ENCODE results near the gene GDF7. TPM values are rescaled to one million over a fixed set of nuclear protein-coding genes. Genes with fewer than 3 reads are reported as not detected.
A peak's percentile ranks its signal among the peaks of the same experiment; 100 is the strongest.

The GDF7 gene
- total RNA-seq, 1 experiment from 2014 or later = 0.02 TPM

DNA sequence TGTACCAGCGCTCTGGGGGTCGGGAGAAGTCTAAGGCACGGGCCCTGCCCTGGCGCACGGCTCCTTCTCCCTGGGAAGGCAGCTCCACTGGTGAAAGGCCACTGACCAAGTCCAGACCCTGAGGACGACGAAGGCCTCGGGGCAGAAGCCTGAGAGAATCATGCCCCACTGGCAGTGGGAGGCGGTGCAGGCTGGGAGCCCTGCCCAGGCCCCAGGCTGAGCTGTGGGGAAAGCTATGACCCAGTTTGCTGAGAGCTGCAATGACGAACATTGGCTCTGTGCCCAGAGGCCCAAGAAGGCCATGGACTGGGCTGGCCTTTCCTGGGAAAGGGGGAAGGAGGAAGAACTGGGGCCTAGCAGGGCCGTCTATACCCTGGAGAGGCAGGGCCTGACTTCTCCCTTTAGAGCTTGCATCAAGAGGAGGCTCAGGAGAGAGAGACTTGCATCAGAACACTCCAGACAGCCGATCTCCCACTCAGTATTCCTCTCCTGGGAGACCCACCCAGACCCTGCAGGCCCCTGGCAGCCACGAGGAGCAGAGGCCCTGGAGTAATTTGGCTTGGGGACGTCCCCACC is 49.0 kb upstream of the GDF7 start:
- Histone ChIP-seq H3K4me1 (ENCODE audit: control insufficient read depth in 1 of 2, insufficient read depth in 2 of 2, low read length in 2 of 2) (peaks cover 27 to 43% of the 10 kb centered on the region in 2 experiments; a peak in 3 of 4 replicates), H3K27me3 (ENCODE audit: insufficient read depth, low read length) (no peaks in the 10 kb centered on the region), H3K9me2 (ENCODE audit: insufficient read depth) (no peaks in the 10 kb centered on the region), H3K9ac (ENCODE audit: low read length) (peak overlapping the region; percentile 15; the same call in 1 of the 2 replicates), H3K79me2 (ENCODE audit: insufficient read depth, low read length) (no peaks in the 10 kb centered on the region), H4K20me1 (ENCODE audit: insufficient read depth) (no peaks in the 10 kb centered on the region), H2AFZ (ENCODE audit: low read depth, low read length, poor library complexity, severe bottlenecking) (no peak overlapping the region), H3K36me3 (ENCODE audit: control insufficient read depth in 1 of 2, insufficient read depth in 2 of 2, low read length in 2 of 2) (no peaks in the 10 kb centered on the region; a peak in 1 of 4 replicates), H3K4me2 (ENCODE audit: low read length) (peak overlapping the region; percentile 53), H3K4me3 (replicated peaks in 1 of 2; ENCODE audit: low read depth in 1 of 2, low read length in 2 of 2) (no peak overlapping the region), H3K9me3 (ENCODE audit: control insufficient read depth in 1 of 2, insufficient read depth in 1 of 2, low read depth in 1 of 2, low read length in 2 of 2) (no peaks in the 10 kb centered on the region), H3K27ac (ENCODE audit: low read depth, low read length) (peak overlapping the region; percentile 37; the same call in 1 of the 2 replicates)
- peak; percentile 67 for DNase-seq (ENCODE audit: low read depth, low spot score)
- intact Hi-C loops (cut with micrococcal nuclease) = no loop called here
- TF ChIP-seq ZFX (IDR thresholded peaks at IDR 0.05) (no peak; the same call in 1 of the 2 replicates), POLR2AphosphoS5 (IDR thresholded peaks at IDR 0.05; ENCODE audit: low read depth, low read length) (peak; percentile 58)
- TF ChIP-seq, protein P1, sequence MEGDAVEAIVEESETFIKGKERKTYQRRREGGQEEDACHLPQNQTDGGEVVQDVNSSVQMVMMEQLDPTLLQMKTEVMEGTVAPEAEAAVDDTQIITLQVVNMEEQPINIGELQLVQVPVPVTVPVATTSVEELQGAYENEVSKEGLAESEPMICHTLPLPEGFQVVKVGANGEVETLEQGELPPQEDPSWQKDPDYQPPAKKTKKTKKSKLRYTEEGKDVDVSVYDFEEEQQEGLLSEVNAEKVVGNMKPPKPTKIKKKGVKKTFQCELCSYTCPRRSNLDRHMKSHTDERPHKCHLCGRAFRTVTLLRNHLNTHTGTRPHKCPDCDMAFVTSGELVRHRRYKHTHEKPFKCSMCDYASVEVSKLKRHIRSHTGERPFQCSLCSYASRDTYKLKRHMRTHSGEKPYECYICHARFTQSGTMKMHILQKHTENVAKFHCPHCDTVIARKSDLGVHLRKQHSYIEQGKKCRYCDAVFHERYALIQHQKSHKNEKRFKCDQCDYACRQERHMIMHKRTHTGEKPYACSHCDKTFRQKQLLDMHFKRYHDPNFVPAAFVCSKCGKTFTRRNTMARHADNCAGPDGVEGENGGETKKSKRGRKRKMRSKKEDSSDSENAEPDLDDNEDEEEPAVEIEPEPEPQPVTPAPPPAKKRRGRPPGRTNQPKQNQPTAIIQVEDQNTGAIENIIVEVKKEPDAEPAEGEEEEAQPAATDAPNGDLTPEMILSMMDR (IDR thresholded peaks at IDR 0.05 in 2 of 3, conservative IDR thresholded peaks at IDR 0.05 in 1 of 3; ENCODE audit: borderline replicate concordance in 1 of 3, insufficient read depth in 1 of 3, low read depth in 2 of 3, low read length in 2 of 3) = peak in 2 of 3 experiments; percentile 46 to 47; a peak in 4 of 6 replicates
- ChIA-PET CTCF (interaction anchor here (0.6 to 1.6 kb wide), 13 partner anchors 16 to 228 kb away, joined by 3 to 6 read pairs (median 4); partner anchors contain the start of gene RHOB), POLR2A (interaction anchor here (0.6 to 1.9 kb wide), 6 partner anchors 29 to 179 kb away, joined by 3 to 24 read pairs (median 4); partner anchors contain the start of genes HS1BP3 and RHOB), RAD21 (ENCODE audit: low non-redundant PET in 1 of 2, low total read pairs in 2 of 2, uncharacterized antibody in 2 of 2, unreplicated experiment in 2 of 2) (interaction anchor here (1.2 to 1.3 kb wide), 2 partner anchors 108 to 176 kb away, joined by 3 read pairs; no protein-coding TSS in a partner anchor)
- BruUV-seq (replicated peaks) = no TSS peak
- peak; percentile 88 for ATAC-seq

DNA sequence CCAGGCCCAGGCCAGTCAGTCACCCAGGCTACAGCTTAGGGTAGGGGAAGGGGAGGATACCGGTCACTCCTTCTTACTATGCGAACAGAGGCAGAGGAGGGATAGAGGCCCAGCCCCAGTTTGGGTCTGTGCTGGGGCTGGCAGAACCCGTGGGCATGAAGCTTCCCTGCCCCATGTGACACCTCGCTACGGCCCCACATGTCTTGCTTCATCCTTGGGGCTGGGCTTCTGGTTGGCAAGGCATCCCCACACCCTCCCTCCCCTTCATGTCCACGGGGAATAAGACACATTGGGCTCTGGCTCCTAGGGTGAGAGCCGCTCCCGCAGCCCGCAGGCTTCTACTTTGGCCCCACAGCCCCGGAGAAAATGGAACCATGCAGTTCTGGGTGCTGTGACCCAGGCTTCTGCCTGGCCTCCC is 48.5 kb upstream of the GDF7 start:
- no peak for TF ChIP-seq RAD21 (IDR thresholded peaks at IDR 0.05; ENCODE audit: low read depth)
- TF ChIP-seq, protein P2, sequence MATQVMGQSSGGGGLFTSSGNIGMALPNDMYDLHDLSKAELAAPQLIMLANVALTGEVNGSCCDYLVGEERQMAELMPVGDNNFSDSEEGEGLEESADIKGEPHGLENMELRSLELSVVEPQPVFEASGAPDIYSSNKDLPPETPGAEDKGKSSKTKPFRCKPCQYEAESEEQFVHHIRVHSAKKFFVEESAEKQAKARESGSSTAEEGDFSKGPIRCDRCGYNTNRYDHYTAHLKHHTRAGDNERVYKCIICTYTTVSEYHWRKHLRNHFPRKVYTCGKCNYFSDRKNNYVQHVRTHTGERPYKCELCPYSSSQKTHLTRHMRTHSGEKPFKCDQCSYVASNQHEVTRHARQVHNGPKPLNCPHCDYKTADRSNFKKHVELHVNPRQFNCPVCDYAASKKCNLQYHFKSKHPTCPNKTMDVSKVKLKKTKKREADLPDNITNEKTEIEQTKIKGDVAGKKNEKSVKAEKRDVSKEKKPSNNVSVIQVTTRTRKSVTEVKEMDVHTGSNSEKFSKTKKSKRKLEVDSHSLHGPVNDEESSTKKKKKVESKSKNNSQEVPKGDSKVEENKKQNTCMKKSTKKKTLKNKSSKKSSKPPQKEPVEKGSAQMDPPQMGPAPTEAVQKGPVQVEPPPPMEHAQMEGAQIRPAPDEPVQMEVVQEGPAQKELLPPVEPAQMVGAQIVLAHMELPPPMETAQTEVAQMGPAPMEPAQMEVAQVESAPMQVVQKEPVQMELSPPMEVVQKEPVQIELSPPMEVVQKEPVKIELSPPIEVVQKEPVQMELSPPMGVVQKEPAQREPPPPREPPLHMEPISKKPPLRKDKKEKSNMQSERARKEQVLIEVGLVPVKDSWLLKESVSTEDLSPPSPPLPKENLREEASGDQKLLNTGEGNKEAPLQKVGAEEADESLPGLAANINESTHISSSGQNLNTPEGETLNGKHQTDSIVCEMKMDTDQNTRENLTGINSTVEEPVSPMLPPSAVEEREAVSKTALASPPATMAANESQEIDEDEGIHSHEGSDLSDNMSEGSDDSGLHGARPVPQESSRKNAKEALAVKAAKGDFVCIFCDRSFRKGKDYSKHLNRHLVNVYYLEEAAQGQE (IDR thresholded peaks at IDR 0.05; ENCODE audit: low read depth) = no peak
- no peak for TF ChIP-seq EZH2phosphoT487 (IDR thresholded peaks at IDR 0.05; ENCODE audit: borderline replicate concordance)
- TF ChIP-seq ZFX (IDR thresholded peaks at IDR 0.05) = no peak
- H3K27me3 ChIP-seq (ENCODE audit: insufficient read depth, low read length) = no peaks in the 10 kb centered on the region
- H3K4me1 ChIP-seq (ENCODE audit: control insufficient read depth in 1 of 2, insufficient read depth in 2 of 2, low read length in 2 of 2) = peaks cover 27 to 43% of the 10 kb centered on the region in 2 experiments; a peak in 3 of 4 replicates
- DNase-seq (ENCODE audit: low read depth, low spot score) (no peak), ATAC-seq (peak; percentile 16)
- H2AFZ ChIP-seq (ENCODE audit: low read depth, low read length, poor library complexity, severe bottlenecking) = no peak overlapping the region
- no peaks in the 10 kb centered on the region for H3K9me3 ChIP-seq (ENCODE audit: control insufficient read depth in 1 of 2, insufficient read depth in 1 of 2, low read depth in 1 of 2, low read length in 2 of 2)
- intact Hi-C loops (cut with micrococcal nuclease) = no loop called here
- CTCF ChIA-PET = interaction anchor here (0.6 to 1.6 kb wide), 11 partner anchors 15 to 229 kb away, joined by 3 to 6 read pairs (median 4); partner anchors contain the start of gene RHOB
- H3K4me3 ChIP-seq (replicated peaks in 1 of 2; ENCODE audit: low read depth in 1 of 2, low read length in 2 of 2) = no peak overlapping the region
- peaks cover 0 to 4% of the 10 kb centered on the region in 2 experiments; a peak in 1 of 4 replicates for H3K36me3 ChIP-seq (ENCODE audit: control insufficient read depth in 1 of 2, insufficient read depth in 2 of 2, low read length in 2 of 2)
- no TSS peak for BruUV-seq (replicated peaks)
- H3K9ac ChIP-seq (ENCODE audit: low read length) = peak overlapping the region; percentile 15; the same call in 1 of the 2 replicates
- no peaks in the 10 kb centered on the region for H3K79me2 ChIP-seq (ENCODE audit: insufficient read depth, low read length)
- no peaks in the 10 kb centered on the region for H3K9me2 ChIP-seq (ENCODE audit: insufficient read depth)
- H3K4me2 ChIP-seq (ENCODE audit: low read length) = peak overlapping the region; percentile 53
- RAD21 ChIA-PET (ENCODE audit: low non-redundant PET in 1 of 2, low total read pairs in 2 of 2, uncharacterized antibody in 2 of 2, unreplicated experiment in 2 of 2) = interaction anchor here (1.2 to 1.3 kb wide), 2 partner anchors 108 to 176 kb away, joined by 3 read pairs; no protein-coding TSS in a partner anchor
- POLR2A ChIA-PET = interaction anchor here (0.6 to 2.3 kb wide), 7 partner anchors 29 to 180 kb away, joined by 3 to 24 read pairs (median 6); partner anchors contain the start of genes HS1BP3 and RHOB
- H4K20me1 ChIP-seq (ENCODE audit: insufficient read depth) = no peaks in the 10 kb centered on the region
- H3K27ac ChIP-seq (ENCODE audit: low read depth, low read length) = peak overlapping the region; percentile 37; the same call in 1 of the 2 replicates
